OCI-LY7 (cell line): Measurements from ENCODE around the gene EPSTI1.

Source experiments
- EZH2phosphoT487 ChIP-seq: fragments of 200-600 bp; sonication (generic); IDR thresholded peaks from 2 replicates; pipeline ENCODE4 v1.6.1; 2018; ENCODE audit warnings: low read depth, borderline replicate concordance, mild to moderate bottlenecking, mixed run types, antibody characterized with exemption, low read length, moderate library complexity, mixed read lengths
- TF ChIP-seq, protein P1 (sequence below): fragments of 200-600 bp; sonication (generic); conservative IDR thresholded peaks from 2 replicates; pipeline ENCODE4 v1.5.1; 2014; ENCODE audit warnings: mild to moderate bottlenecking, antibody characterized with exemption, low read length, moderate library complexity, mixed read lengths

DNA sequence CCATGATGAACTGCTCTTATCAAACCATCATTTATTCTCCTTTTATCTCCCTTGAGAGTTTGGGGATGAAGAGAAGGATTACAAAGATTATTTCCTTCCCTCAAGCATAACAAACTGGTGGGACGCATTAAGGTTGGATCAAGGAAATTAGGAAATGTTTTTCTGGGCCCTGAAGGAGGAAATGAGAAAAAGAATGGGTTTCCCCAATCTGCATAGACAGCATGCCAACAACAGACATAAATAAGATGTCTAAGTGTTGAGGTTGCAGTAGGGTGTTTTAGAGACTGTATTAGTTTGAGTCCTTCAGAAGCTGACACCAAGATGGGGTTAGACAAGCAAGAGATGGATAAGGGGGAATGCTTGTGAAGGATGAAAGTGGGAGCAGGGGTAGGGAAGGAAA lies 7.3 kb downstream of the EPSTI1 start:
- TF ChIP-seq, protein P1, sequence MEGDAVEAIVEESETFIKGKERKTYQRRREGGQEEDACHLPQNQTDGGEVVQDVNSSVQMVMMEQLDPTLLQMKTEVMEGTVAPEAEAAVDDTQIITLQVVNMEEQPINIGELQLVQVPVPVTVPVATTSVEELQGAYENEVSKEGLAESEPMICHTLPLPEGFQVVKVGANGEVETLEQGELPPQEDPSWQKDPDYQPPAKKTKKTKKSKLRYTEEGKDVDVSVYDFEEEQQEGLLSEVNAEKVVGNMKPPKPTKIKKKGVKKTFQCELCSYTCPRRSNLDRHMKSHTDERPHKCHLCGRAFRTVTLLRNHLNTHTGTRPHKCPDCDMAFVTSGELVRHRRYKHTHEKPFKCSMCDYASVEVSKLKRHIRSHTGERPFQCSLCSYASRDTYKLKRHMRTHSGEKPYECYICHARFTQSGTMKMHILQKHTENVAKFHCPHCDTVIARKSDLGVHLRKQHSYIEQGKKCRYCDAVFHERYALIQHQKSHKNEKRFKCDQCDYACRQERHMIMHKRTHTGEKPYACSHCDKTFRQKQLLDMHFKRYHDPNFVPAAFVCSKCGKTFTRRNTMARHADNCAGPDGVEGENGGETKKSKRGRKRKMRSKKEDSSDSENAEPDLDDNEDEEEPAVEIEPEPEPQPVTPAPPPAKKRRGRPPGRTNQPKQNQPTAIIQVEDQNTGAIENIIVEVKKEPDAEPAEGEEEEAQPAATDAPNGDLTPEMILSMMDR = no peak
- TF ChIP-seq EZH2phosphoT487 = no peak
